Ascending aorta (tissue), 2 donors: Measurements from ENCODE around the gene NKAIN4. TPM values are rescaled to one million over a fixed set of nuclear protein-coding genes. Genes with fewer than 3 reads are reported as not detected.

Experiments used
- DNase-seq, 2 donors: peaks; one replicate each; pipeline ENCODE4 v3.0.0-alpha.2; 2019; ENCODE audit warnings: low spot score in 2 of 2
- H3K27ac ChIP-seq, 2 donors: fragments of 200-600 bp; sonication (generic); one replicate each; pipeline ENCODE4 v1.5.1; 2016 to 2017; ENCODE audit warnings: mild to moderate bottlenecking in 1 of 2
- H3K27me3 ChIP-seq: fragments of 200-600 bp; sonication (generic); one replicate; pipeline ENCODE4 v1.5.1; 2017
- H3K36me3 ChIP-seq, 2 donors: fragments of 200-600 bp; sonication (generic); one replicate each; pipeline ENCODE4 v1.5.1; 2016
- H3K4me1 ChIP-seq, 2 donors: fragments of 200-600 bp; sonication (generic); one replicate each; pipeline ENCODE4 v1.5.1; 2016 to 2017; ENCODE audit warnings: mild to moderate bottlenecking in 1 of 2
- H3K4me3 ChIP-seq, 2 donors: fragments of 200-600 bp; sonication (generic); one replicate each; pipeline ENCODE4 v1.5.1; 2016 to 2017; ENCODE audit warnings: mild to moderate bottlenecking in 1 of 2
- H3K9me3 ChIP-seq, 2 donors: fragments of 200-600 bp; sonication (generic); one replicate each; pipeline ENCODE4 v1.5.1; 2016
- intact Hi-C: fragments of 100-400 bp; cut with DNase I; formaldehyde crosslinking; loops from one replicate; pipeline ENCODE4 v1.15.1; 2023
- total RNA-seq: library from RNA; depleted of rRNA; stranded (reverse); fragments of >200 nt; gene quantifications from one replicate; pipeline ENCODE4 v1.1.0, GENCODE V29; 2016
- TF ChIP-seq, protein P1 (sequence below), 3 experiments: fragments of 200-600 bp in 2 of 3; fragments of 450-650 bp in 1 of 3; sonication (generic) in 2 of 3; IDR thresholded peaks; one replicate each; pipeline ENCODE4 v1.5.1; 2016 to 2019; ENCODE audit warnings: antibody characterized with exemption in 3 of 3, mild to moderate bottlenecking in 1 of 3, moderate library complexity in 1 of 3

NKAIN4 gene
- total RNA-seq, 1 donor from 2014 or later: not detected

DNA sequence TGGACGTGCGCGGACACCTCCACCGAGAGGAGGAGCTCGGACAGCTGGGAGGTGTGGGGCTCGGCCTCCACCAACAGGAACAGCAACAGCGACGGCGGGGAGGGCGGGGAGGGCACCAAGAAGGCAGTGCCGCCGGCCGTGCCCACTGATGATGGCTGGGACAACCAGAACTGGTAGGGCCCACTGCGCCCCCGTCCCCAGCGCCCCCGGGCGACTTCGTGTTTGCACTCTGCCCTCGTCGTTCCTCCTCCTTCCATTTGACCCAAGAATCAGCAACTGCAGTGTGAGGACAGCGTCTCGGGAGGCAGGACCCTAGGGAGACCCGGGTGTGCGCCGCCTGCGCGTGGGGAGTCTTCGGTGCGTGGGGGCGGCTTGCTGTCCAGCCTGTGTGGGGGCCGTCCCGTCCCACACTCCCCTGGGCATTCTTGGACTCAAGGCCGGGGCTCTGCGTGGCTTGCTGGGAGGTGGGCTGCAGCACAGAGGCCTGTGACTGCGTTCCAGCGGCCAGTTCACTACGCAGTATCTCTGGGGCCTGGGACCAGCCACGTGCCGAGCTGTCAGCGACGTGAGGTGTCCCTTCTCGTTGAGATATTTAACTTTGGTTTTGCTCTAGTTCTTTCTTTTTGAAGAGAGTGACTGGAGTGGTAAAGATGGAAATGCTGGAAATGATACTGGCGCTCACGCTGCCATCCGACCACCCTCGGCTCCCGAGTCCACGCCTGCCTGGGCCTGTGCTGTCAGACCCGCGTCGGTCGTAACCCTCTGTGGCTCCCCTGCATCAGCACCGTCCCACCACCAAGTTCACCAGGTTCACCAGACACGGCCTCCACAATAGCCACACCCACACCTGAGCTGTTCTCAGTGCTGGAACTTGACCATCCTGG lies 33.7 kb upstream of the NKAIN4 start:
- Histone ChIP-seq H3K4me3 (no peak overlapping the region), H3K4me1 (no peaks in the 10 kb centered on the region), H3K27ac (no peak overlapping the region), H3K36me3 (peaks cover 54 to 60% of the 10 kb centered on the region in 2 donors), H3K27me3 (no peaks in the 10 kb centered on the region), H3K9me3 (no peaks in the 10 kb centered on the region)
- TF ChIP-seq, protein P1, sequence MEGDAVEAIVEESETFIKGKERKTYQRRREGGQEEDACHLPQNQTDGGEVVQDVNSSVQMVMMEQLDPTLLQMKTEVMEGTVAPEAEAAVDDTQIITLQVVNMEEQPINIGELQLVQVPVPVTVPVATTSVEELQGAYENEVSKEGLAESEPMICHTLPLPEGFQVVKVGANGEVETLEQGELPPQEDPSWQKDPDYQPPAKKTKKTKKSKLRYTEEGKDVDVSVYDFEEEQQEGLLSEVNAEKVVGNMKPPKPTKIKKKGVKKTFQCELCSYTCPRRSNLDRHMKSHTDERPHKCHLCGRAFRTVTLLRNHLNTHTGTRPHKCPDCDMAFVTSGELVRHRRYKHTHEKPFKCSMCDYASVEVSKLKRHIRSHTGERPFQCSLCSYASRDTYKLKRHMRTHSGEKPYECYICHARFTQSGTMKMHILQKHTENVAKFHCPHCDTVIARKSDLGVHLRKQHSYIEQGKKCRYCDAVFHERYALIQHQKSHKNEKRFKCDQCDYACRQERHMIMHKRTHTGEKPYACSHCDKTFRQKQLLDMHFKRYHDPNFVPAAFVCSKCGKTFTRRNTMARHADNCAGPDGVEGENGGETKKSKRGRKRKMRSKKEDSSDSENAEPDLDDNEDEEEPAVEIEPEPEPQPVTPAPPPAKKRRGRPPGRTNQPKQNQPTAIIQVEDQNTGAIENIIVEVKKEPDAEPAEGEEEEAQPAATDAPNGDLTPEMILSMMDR (IDR thresholded peaks at IDR 0.05): no peak
- no peak for DNase-seq
- intact Hi-C loops: no loop called here

DNA sequence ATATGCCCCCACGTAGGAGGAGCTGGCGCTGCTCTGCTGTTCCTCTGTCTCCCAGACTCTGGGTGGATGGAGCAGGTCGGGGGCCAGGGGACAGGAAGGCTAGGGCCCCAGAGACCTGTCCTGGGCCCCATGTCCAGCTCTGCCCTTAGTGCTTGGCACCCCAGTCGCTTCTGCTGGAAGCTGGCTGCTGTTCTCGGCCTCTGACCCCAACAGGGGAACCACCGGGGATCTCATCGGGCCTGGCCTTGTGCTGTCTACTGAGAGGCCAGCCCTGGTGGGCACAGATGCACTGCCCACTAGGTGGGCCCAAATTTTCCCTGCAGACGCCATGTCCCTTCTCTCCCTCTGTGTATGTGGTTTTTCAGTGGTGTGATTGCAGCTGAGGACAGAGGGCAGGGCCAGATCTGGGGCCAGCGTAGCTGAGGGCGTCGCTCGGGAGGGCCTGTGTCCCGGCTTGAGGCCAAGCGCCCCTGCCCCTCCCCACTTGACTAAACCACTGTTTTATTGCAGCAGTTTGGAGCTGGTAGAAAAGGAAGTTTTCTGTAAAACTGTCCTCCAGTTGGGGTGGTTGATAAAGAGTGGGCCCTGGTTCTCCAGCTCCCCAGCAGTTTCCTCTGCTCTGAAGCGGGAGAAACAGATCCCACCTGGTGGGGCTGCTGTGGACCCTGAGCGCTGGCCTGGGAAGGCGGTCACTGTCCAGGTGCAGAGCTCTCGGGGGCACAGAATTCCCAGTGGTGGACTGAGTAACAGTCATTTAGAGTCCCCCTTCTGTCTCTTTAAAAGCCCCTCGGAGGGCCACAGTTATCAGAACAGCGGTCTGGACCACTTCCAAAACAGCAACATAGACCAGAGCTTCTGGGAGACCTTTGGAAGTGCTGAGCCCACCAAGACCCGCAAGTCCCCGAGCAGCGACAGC lies 32.8 kb upstream of the NKAIN4 start:
- Histone ChIP-seq H3K9me3 (no peaks in the 10 kb centered on the region), H3K36me3 (peaks cover 62 to 69% of the 10 kb centered on the region in 2 donors), H3K4me1 (no peaks in the 10 kb centered on the region), H3K27ac (no peak overlapping the region), H3K4me3 (no peak overlapping the region), H3K27me3 (no peaks in the 10 kb centered on the region)
- DNase-seq: no peak
- intact Hi-C loops: no loop called here
- TF ChIP-seq, protein P1 (IDR thresholded peaks at IDR 0.05): no peak

DNA sequence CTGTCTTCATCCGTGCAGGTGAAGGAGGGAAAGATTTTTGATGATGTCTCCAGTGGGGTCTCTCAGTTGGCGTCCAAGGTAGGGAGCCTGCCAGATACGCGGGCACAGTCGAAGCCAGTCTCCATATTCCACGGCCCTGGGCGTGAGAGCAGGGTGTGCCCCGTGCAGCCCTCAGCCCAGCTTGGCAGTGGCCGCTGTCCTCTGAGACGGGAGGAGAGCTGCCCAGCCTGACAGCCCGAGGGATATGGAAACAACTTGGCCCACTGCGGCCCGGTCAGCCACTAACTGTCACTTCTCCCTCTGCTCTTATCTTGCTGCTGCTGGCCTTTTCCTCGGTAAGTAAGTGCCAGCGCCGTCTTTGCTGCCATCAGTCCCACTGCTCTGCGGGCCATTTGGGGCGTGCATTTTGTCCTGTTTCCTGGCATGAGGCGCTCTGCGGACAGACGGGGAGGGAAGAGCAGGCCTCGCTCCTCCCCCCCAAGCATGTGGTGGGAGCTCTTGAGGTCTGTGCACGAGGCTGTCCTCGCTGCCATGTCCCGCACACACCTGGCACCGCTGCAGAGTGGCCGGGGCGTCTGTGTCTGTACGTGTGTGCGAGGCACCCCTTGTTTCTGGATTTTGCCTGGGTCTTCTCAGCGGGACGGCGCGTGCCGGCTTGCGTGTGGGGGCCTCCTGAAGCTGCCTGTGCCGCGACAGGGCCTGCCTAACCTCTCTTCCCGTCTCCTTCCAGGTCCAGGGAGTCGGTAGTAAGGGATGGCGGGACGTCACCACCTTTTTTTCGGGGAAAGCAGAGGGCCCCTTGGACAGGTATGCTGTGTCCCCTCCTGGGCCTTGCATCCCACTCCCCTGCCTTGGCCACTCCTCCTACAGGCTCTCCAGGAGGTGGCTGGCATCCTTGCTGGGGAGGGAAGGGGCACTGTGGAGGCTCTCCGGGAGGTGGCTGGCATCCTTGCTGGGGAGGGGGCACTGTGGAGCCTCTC lies 31.7 kb upstream of the NKAIN4 start:
- TF ChIP-seq, protein P1 (IDR thresholded peaks at IDR 0.05): no peak
- H3K4me1 ChIP-seq: no peaks in the 10 kb centered on the region
- H3K4me3 ChIP-seq: no peak overlapping the region
- H3K9me3 ChIP-seq: no peaks in the 10 kb centered on the region
- intact Hi-C loops: no loop called here
- H3K27ac ChIP-seq: no peak overlapping the region
- no peaks in the 10 kb centered on the region for H3K27me3 ChIP-seq
- peaks cover 73 to 81% of the 10 kb centered on the region in 2 donors for H3K36me3 ChIP-seq
- DNase-seq: no peak

DNA sequence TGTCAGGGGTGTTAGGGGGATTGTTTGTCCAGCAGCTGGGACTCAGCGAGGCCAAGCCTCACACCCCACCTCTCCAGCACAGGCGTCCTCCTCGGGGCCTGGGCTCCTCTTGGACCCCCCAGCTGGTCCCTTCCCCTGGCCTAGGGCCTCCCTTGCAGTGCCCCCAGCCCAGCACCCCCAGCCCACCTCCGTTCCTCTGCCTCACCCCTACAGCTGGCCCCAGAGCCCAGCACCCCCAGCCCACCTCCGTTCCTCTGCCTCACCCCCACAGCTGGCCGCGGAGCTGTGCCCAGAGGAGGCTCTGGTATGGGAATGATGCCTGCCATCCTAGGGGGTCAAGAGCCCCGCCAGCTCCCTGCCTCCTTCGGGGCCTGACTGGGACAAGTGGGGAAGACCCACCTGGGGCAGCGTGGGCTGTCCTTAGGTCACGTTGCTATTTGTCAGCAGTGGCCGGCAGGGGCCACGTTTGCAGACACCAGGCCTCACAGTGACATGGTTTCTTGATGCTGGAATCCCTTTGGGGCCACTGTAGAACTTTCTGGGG lies 30.8 kb upstream of the NKAIN4 start:
- Histone ChIP-seq H3K9me3 (no peaks in the 10 kb centered on the region), H3K27ac (no peak overlapping the region), H3K36me3 (peaks cover 79 to 89% of the 10 kb centered on the region in 2 donors), H3K27me3 (no peaks in the 10 kb centered on the region), H3K4me3 (no peak overlapping the region), H3K4me1 (no peaks in the 10 kb centered on the region)
- intact Hi-C loops: no loop called here
- no peak for DNase-seq
- TF ChIP-seq, protein P1 (IDR thresholded peaks at IDR 0.05): no peak

DNA sequence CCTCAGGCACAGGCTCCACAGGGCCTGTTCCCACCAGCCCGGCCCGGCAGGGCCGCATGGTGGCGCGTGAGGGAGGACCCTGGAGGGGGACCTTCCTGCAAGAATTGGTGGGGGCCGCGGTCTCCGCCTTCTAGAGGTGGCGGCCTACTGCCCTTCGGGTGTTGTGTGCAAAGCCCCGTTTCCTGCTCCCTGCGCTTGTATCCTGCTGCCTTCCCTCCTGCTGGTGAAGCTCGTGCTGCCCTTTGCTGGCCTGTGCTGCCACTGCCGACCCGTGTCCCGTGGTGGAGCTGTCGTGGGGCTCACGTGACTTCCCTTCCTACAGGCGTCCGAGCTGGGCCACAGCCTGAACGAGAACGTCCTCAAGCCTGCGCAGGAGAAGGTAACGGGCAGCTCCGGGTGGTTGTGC lies 30.3 kb upstream of the NKAIN4 start:
- TF ChIP-seq, protein P1 (IDR thresholded peaks at IDR 0.05): no peak
- no peak for DNase-seq
- Histone ChIP-seq H3K27ac (no peak overlapping the region), H3K36me3 (peaks cover 82 to 93% of the 10 kb centered on the region in 2 donors), H3K4me3 (no peak overlapping the region), H3K27me3 (no peaks in the 10 kb centered on the region), H3K9me3 (no peaks in the 10 kb centered on the region), H3K4me1 (no peaks in the 10 kb centered on the region)
- intact Hi-C loops: no loop called here
